Measurements from ENCODE around the gene NUP54. TPM values are rescaled to one million over a fixed set of nuclear protein-coding genes. Genes with fewer than 3 reads are reported as not detected.

Gene NUP54
- polyA plus RNA-seq, 1 donor, result 39.1 TPM

DNA sequence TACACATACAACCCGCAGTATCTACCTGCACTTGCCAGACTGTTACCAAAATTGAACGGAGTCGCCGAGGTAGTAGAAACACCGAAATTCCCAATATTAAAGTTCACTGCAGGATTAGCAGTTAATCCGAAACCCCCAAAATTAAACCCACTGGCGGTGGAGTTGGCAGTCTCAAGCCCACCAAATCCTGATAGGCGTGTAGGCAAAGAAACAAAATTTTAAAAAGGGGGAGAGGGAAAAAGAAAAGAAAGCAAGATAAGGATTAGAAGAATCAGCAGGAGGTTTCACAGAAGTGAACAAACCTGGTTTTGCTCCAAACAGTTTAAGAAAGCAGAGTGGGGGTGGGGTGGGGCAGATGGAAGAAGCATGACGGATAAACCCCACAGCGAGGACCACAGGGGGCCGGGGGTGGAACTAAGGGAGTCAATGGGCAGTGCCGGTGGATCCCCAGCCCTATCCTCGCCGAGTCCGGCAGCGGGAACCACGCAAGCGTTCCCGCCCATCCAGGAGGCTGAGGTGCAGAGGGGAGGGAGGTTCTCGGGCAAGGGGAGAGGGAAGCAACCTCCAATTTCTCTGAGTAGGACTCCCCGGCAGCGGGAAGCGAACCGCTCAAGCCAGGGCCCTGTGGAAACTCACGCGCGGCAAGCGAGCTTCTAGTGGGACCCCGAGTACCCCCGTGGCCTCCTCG lies 599 bp downstream of the NUP54 start:
- DNase-seq (ENCODE audit: low read depth), result peak; percentile 9

GRCh38 chr4:76144546-76144945 lies 3.7 kb downstream of the NUP54 start:
- no peak for DNase-seq (ENCODE audit: low read depth)

DNA sequence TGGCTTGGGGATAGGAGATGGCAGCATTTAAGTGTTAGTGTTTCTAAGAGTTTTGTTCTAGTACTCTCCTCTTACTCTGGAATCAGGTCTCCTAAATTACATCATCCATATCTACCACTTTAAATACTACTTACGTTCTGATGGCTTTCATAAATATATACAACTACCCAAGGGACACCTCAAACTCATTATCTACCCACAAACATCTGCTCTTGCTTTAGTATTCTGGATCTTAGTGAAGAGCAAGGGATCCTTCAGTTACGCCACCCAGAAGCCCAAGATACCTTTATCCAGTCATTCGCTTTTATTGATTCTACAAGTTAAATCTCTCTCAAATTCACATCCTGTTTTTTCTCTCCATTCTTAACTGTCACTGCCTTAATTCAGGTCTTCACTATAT lies 7.0 kb downstream of the NUP54 start:
- DNase-seq (ENCODE audit: low read depth), result no peak

DNA sequence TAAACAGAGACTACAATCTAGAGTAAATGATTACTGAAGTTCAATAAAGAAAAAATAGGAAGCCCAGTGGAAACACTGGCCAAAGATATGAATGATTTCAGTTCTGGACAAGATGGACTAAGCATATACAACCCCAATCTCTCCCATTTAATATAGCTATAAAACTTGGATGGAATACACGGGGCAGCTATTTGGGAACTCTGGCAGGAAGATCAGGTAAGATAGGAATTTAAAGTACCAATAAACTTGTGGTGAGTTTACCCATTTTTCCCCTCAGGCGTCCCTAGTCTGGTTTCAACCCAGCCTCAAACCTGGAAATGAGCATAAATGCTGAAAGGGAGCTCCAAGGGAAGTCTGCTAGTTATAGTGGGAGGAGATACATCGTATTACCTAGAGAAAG lies 20.4 kb downstream of the NUP54 start:
- DNase-seq (ENCODE audit: low read depth), result no peak

- no peak for DNase-seq (ENCODE audit: low read depth)
These were observed 22.4 kb downstream of the NUP54 start for GRCh38 chr4:76125816-76126215.

GRCh38 chr4:76120199-76120598 lies 28.0 kb downstream of the NUP54 start:
- DNase-seq (ENCODE audit: low read depth), result no peak

DNA sequence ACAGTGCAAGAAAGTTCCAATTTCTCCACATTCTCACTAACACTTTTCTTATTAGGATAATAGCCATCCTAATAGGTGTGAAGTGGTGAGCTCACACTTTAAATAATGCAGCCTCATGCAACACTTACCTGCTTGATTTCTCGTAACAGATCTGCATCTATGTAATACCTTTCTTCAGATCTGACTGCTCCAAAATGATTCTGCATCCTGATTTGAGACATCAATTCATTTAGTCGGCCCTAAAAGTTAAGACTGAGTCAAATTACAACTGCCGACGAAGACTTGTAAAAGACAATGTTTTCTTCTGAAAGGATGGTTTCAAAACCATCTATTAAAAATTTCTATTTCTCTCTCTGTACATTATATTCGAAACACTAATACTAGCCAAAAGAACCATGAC lies 30.7 kb downstream of the NUP54 start:
- no peak for DNase-seq (ENCODE audit: low read depth)

- no peak for DNase-seq (ENCODE audit: low read depth)
These were observed 31.4 kb downstream of the NUP54 start for GRCh38 chr4:76116821-76117220.

GRCh38 chr4:76108467-76109181 lies 39.6 kb downstream of the NUP54 start:
- no peak for DNase-seq (ENCODE audit: low read depth)

GRCh38 chr4:76106442-76106841 lies 41.8 kb downstream of the NUP54 start:
- no peak for DNase-seq (ENCODE audit: low read depth)

GRCh38 chr4:76105652-76106051 lies 42.5 kb downstream of the NUP54 start:
- no peak for DNase-seq (ENCODE audit: low read depth)

GRCh38 chr4:76096076-76096475 lies 52.1 kb downstream of the NUP54 start:
- DNase-seq (ENCODE audit: low read depth), result no peak

DNA sequence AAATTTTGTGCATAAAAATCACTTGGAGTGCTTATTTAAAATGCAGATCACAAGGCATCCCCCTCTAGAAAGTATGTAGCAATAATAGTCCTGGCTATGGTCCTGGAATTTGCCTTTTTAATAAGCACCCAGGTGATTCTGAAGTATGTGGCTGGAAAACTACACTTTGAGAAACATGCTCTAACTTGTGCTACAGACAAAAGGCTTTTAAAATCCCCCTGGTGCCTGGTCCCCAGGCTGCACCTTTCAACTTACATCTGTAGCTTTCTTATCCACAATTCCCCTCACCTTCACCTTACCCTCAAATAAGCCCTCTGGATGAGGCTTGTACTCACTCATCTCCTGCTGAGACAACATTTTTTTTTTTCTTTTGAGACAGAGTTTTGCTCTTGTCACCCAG lies 52.6 kb downstream of the NUP54 start:
- no peak for DNase-seq (ENCODE audit: low read depth)

- no peak for DNase-seq (ENCODE audit: low read depth)
These were observed 57.1 kb downstream of the NUP54 start for GRCh38 chr4:76091052-76091451.

DNA sequence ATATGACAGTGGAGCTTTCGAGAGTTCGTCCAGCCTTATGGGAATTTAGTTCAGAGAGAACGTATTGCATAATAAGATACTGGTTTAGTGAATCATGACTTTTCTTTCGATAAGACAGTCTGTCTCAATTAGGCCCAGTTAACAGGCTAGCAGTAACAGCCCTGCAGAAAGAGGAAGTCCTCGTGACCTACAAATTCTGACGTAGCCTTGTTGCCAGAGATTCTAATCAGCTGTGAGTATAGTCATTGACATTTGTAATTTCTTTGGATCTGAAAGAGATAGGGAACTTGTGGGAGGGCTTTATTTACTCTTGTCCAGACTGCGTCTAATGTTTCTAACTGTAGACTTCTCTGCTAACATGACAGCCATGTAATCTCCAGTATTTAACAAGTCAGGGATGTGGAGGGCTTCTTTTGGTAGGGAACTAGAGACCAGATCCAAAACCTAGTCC lies 57.9 kb downstream of the NUP54 start:
- peak; percentile 25 for DNase-seq (ENCODE audit: low read depth)

- DNase-seq (ENCODE audit: low read depth), result no peak
These were observed 59.5 kb downstream of the NUP54 start for GRCh38 chr4:76088719-76089118.

- DNase-seq (ENCODE audit: low read depth), result no peak
These were observed 61.0 kb downstream of the NUP54 start for GRCh38 chr4:76087007-76087769.

DNA sequence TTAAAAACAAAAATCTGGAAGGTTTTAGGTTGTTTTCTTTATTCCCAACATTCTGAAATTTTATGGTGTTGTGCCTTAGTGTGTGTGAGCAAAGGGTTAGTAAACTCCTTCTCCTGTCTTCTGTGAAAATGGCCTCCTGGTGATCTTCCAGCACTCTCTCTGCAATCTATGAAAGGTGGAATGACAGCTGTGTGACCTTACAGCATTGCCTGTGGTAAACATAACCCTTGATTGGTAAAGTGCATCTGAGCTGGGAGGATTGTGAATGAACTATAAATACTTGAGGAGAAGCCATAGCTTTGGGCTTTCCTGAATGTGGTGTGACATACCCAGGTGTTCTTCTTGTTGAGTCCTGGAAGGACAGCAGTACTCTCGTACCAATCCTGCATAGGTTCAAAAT lies 63.7 kb downstream of the NUP54 start:
- DNase-seq (ENCODE audit: low read depth), result no peak

DNA sequence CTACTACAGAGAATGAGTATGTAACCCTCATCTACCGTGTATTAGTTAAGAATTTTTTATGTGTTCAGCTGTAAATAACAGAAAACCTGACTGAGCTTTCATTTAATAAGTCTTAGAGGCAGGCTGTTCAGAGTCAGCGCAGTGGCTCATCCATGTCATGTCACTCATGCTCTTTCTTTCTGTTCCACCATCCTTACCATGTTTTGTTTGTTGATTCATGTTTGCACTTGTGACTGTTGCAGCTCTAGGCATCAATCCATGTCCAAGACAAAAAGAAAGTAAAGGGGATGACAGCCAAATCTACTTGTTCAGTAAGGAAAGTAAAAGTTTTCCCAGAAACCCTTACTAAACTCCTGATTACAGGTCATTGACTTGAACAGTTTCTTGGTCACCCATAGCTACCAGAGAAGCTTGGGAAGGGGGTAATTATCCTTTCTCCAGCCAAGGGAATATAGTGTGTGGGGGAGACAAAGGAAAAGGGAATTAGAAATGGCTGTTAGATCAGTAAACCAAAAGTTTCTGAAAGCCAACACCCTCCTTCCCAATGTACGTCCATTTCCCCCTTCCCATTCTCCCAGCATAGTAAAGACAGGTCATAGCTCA lies 64.7 kb downstream of the NUP54 start:
- DNase-seq (ENCODE audit: low read depth), result no peak

GRCh38 chr4:76078033-76078613 lies 70.1 kb downstream of the NUP54 start:
- DNase-seq (ENCODE audit: low read depth), result no peak

GRCh38 chr4:76074993-76075600 lies 73.1 kb downstream of the NUP54 start:
- no peak for DNase-seq (ENCODE audit: low read depth)

All from forelimb muscle (tissue), 1 donor.